Measurements from ENCODE around the gene SPON1. TPM values are rescaled to one million over a fixed set of nuclear protein-coding genes. Genes with fewer than 3 reads are reported as not detected.

Gene SPON1
- total and polyA plus RNA-seq, 10 of the 15 experiments (the other 5 are each of a cell fraction or from before 2014, with no cell fraction given) = 0.13 to 1.1 (median 0.18) TPM; not detected in 5

DNA sequence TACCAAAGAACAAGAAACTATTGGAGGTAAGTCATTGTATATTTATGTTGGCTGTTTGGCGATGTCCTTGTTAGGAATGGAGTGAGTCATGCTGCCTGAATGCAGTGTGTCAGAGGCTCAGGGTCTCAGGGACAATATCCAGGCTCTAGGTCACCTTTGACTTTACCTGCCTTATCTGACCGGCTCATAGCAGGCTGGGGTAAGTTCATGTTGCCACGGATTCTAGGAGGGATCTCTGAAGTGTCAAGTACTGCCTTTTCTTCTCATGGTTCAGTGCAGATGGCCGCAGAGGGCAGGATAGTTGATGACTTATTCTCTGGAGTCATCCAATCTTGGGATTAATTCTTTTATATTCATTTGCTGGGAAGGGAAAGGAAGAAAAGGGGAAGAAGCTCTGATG, 53.2 kb downstream of the SPON1 start:
- POLR2A ChIA-PET = no interaction called here
- intact Hi-C loops (cut with micrococcal nuclease; ENCODE audit: unreplicated experiment) = no loop called here
- no peak overlapping the region for H2AFZ ChIP-seq (ENCODE audit: control insufficient read depth, low read depth, low read length)

More for the DNA sequence above, 53.2 kb downstream of the SPON1 start:
- Histone ChIP-seq H3K9me3 (replicated peaks; ENCODE audit: control insufficient read depth, insufficient read depth, low read length) (no peaks in the 10 kb centered on the region), H3K4me1 (ENCODE audit: control insufficient read depth, insufficient read depth, low read length) (no peaks in the 10 kb centered on the region), H3K79me2 (ENCODE audit: control insufficient read depth, insufficient read depth, low read length) (no peaks in the 10 kb centered on the region), H3K36me3 (ENCODE audit: control insufficient read depth in 2 of 2, insufficient read depth in 2 of 2, low read length in 1 of 2) (no peaks in the 10 kb centered on the region), H4K20me1 (ENCODE audit: control insufficient read depth, insufficient read depth) (no peaks in the 10 kb centered on the region), H3K27ac (ENCODE audit: control insufficient read depth, insufficient read depth) (no peak overlapping the region), H3K27me3 (replicated peaks in 1 of 2; ENCODE audit: control insufficient read depth in 2 of 2, insufficient read depth in 2 of 2, low read length in 1 of 2) (no peaks in the 10 kb centered on the region; a peak in 1 of 4 replicates), H3K4me2 (ENCODE audit: control insufficient read depth, insufficient read depth) (no peak overlapping the region), H3K9ac (ENCODE audit: control insufficient read depth, insufficient read depth, low read length) (no peak overlapping the region), H3K4me3 (no peak overlapping the region)
- ChIA-PET CTCF (no interaction called here), SMC1A (ENCODE audit: uncharacterized antibody, unreplicated experiment) (no interaction called here), RAD21 (ENCODE audit: unreplicated experiment) (no interaction called here)
- no peak for TF ChIP-seq YY1 (IDR thresholded peaks at IDR 0.05; ENCODE audit: low read depth, low read length)
- no peak for TF ChIP-seq CREM (IDR thresholded peaks at IDR 0.05; ENCODE audit: low read depth)
- no peak for TF ChIP-seq HDAC2 (IDR thresholded peaks at IDR 0.05)
- TF ChIP-seq CEBPZ (IDR thresholded peaks at IDR 0.05; ENCODE audit: low read depth, low read length) = no peak
- TF ChIP-seq SIN3A (IDR thresholded peaks at IDR 0.05; ENCODE audit: low read depth, low read length) = no peak
- no peak for TF ChIP-seq BHLHE40 (IDR thresholded peaks at IDR 0.05; ENCODE audit: borderline replicate concordance in 1 of 2, low read depth in 2 of 2, low read length in 1 of 2)
- TF ChIP-seq NFYA (IDR thresholded peaks at IDR 0.05; ENCODE audit: borderline replicate concordance, low read depth, low read length) = no peak
- TF ChIP-seq YBX1 (IDR thresholded peaks at IDR 0.05) = no peak
- no peak for TF ChIP-seq JUND (IDR thresholded peaks at IDR 0.05; ENCODE audit: low read depth, low read length)
- no TSS peak for BruUV-seq (replicated peaks)
- WGBS (ENCODE audit: insufficient coverage, insufficient replicate concordance, low lambda C conversion rate, missing lambda C conversion rate) = 23% methylated on average over 4 of the region's 4 CpGs
- ATAC-seq = no peak
- no peak for DNase-seq (ENCODE audit: low read depth, low spot score)
- no peak for FAIRE-seq
- in situ Hi-C loops (cut with MboI) = no loop called here
